ENCODE measurements around the gene PRICKLE3. TPM values are rescaled to one million over a fixed set of nuclear protein-coding genes. Genes with fewer than 3 reads are reported as not detected.

PRICKLE3 gene
- total and polyA plus RNA-seq, 12 donors: 2.8 to 46.8 (median 12.0) TPM

GRCh38 chrX:49220100-49220499 is 33.9 kb upstream of the PRICKLE3 start:
- TF ChIP-seq, protein P1, sequence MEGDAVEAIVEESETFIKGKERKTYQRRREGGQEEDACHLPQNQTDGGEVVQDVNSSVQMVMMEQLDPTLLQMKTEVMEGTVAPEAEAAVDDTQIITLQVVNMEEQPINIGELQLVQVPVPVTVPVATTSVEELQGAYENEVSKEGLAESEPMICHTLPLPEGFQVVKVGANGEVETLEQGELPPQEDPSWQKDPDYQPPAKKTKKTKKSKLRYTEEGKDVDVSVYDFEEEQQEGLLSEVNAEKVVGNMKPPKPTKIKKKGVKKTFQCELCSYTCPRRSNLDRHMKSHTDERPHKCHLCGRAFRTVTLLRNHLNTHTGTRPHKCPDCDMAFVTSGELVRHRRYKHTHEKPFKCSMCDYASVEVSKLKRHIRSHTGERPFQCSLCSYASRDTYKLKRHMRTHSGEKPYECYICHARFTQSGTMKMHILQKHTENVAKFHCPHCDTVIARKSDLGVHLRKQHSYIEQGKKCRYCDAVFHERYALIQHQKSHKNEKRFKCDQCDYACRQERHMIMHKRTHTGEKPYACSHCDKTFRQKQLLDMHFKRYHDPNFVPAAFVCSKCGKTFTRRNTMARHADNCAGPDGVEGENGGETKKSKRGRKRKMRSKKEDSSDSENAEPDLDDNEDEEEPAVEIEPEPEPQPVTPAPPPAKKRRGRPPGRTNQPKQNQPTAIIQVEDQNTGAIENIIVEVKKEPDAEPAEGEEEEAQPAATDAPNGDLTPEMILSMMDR (IDR thresholded peaks at IDR 0.05): no peak
- no peak for TF ChIP-seq POLR2A (IDR thresholded peaks at IDR 0.05)
- Histone ChIP-seq H3K4me1 (replicated peaks in 1 of 2) (no peaks in the 10 kb centered on the region), H3K4me3 (no peak overlapping the region), H3K27ac (no peak overlapping the region), H3K9me3 (replicated peaks in 1 of 3) (no peaks in the 10 kb centered on the region), H3K36me3 (replicated peaks in 1 of 2) (no peaks in the 10 kb centered on the region), H3K27me3 (no peaks in the 10 kb centered on the region)
- no peak for DNase-seq
- intact Hi-C loops (cut with DNase I): no loop called here

GRCh38 chrX:49214996-49215526 is 28.9 kb upstream of the PRICKLE3 start:
- WGBS, 4 donors: 63 to 86% (median 72%) methylated on average over 5 to 14 of the region's 14 CpGs
- TF ChIP-seq, protein P1 (IDR thresholded peaks at IDR 0.05): no peak
- no peak for TF ChIP-seq POLR2A (IDR thresholded peaks at IDR 0.05)
- Histone ChIP-seq H3K27me3 (no peaks in the 10 kb centered on the region), H3K36me3 (replicated peaks in 1 of 2) (no peaks in the 10 kb centered on the region), H3K9me3 (replicated peaks in 1 of 3) (no peaks in the 10 kb centered on the region), H3K4me1 (replicated peaks in 1 of 2) (no peaks in the 10 kb centered on the region), H3K4me3 (no peak overlapping the region), H3K27ac (no peak overlapping the region)
- DNase-seq: no peak
- intact Hi-C loops (cut with DNase I): no loop called here

- 53 to 88% (median 71%) methylated on average over 2 of the region's 2 CpGs for WGBS, 4 donors
- no peaks in the 10 kb centered on the region for H3K9me3 ChIP-seq (replicated peaks in 1 of 3)
- no peak overlapping the region for H3K4me3 ChIP-seq
- H3K27me3 ChIP-seq: no peaks in the 10 kb centered on the region
- H3K27ac ChIP-seq: no peak overlapping the region
- no peak for DNase-seq
- no peaks in the 10 kb centered on the region for H3K4me1 ChIP-seq (replicated peaks in 1 of 2)
- intact Hi-C loops (cut with DNase I): no loop called here
- no peaks in the 10 kb centered on the region for H3K36me3 ChIP-seq (replicated peaks in 1 of 2)
- TF ChIP-seq, protein P1 (IDR thresholded peaks at IDR 0.05): no peak
- TF ChIP-seq POLR2A (IDR thresholded peaks at IDR 0.05): no peak
These were observed 28.2 kb upstream of the PRICKLE3 start for GRCh38 chrX:49214416-49214815.

DNA sequence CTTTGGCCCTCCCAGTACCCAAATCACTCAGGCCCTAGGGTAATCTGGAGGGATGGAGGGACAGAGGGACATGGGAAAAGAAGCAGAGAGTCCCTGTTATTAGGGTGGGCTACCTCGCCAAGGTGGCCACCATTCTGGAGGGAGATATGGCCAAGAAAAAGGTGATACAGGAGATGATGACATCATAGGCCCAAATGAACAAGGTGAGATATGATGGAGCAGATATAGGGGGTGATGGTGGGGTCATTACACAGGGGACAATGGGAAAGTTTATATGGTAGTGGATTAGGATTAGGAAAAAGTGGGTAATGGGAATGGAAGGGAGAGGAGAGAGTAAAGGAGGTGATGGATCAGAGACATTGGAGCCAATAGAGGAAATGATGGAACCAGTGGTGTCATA is 26.7 kb upstream of the PRICKLE3 start:
- Histone ChIP-seq H3K4me3 (no peak overlapping the region), H3K9me3 (replicated peaks in 1 of 3) (no peaks in the 10 kb centered on the region), H3K27ac (no peak overlapping the region), H3K4me1 (replicated peaks in 1 of 2) (no peaks in the 10 kb centered on the region), H3K36me3 (replicated peaks in 1 of 2) (no peaks in the 10 kb centered on the region), H3K27me3 (no peaks in the 10 kb centered on the region)
- TF ChIP-seq POLR2A (IDR thresholded peaks at IDR 0.05): no peak
- TF ChIP-seq, protein P1 (IDR thresholded peaks at IDR 0.05): no peak
- 36 to 83% (median 53%) methylated on average over 1 of the region's 1 CpG for WGBS, 4 donors
- intact Hi-C loops (cut with DNase I): no loop called here
- DNase-seq: no peak

All from adrenal gland (tissue), 12 donors.